DMS114 treated with DMSO at 0.1 percent for 48 hours (cell line): ENCODE data around the gene TMCC2.

Experiments used
- DNase-seq: peaks from one replicate; lab custom pipeline; 2025; ENCODE audit not compliant: unreplicated experiment; lab: John Stamatoyannopoulos, UW

The TMCC2 gene

DNA sequence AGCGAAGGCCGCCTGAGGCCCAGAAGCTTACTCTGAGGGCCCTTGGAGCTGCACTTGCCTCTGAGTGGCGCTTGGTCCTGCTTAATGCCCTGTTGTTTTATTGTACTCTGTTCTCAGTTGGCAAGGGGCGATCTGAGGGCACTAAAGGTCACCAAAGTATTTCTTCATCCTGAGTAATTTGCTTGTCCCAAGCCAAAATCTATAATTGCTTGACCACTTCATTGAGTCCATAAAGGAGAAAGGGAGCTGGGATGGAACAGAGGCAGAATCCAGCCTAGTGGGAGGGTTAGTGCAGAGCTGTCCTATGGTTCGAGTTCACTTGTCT, 94.2 kb downstream of the TMCC2 start:
- no peak for DNase-seq
